Measurements from ENCODE around the gene STYXL1.

Gene STYXL1

DNA sequence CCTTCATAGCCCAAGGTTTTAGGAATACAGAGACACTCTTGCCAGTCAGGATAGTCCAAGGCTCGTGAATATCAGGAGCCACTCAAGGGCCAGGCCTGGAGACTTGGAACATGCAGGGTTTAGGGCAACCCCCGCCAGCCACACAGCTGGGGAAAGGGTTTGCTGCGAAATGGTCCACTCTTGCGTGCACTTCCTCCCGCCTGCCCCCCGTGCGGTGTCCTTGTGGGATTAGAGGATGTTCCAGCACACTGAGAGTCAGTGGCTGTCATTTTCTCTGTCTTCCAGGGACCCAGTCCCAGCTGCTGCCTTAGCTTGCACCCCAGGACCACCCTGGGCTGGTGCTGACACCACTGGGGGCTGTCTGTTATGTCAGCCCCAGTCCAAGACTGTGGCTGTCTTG is 94.4 kb downstream of the STYXL1 start:
- DNase-seq (ENCODE audit: low read depth) = no peak
- no peak overlapping the region for H3K4me3 ChIP-seq (ENCODE audit: low read depth, low read length)
- TF ChIP-seq, protein P1, sequence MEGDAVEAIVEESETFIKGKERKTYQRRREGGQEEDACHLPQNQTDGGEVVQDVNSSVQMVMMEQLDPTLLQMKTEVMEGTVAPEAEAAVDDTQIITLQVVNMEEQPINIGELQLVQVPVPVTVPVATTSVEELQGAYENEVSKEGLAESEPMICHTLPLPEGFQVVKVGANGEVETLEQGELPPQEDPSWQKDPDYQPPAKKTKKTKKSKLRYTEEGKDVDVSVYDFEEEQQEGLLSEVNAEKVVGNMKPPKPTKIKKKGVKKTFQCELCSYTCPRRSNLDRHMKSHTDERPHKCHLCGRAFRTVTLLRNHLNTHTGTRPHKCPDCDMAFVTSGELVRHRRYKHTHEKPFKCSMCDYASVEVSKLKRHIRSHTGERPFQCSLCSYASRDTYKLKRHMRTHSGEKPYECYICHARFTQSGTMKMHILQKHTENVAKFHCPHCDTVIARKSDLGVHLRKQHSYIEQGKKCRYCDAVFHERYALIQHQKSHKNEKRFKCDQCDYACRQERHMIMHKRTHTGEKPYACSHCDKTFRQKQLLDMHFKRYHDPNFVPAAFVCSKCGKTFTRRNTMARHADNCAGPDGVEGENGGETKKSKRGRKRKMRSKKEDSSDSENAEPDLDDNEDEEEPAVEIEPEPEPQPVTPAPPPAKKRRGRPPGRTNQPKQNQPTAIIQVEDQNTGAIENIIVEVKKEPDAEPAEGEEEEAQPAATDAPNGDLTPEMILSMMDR (IDR thresholded peaks at IDR 0.05; ENCODE audit: insufficient read depth, low read depth, low read length, missing control alignments) = no peak

DNA sequence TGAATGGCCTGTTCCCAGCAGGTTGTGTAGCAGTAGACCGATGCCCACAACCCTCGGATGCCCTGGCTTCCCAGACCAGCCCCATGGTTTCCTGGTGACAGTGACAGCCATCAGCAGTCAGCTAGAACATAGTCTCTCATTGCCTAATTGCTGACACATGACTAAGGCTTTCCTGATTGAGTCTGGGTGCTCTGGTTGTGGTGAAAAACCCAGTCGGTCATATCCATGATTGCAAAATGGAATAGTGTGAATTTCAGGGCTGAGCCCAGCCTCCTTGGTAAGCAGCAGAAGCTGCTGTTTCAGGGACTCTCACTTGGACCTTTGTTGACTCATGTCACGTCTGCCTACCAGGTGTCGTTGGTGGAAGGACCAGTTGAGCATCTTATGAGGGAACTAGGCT is 96.3 kb downstream of the STYXL1 start:
- no peak for DNase-seq (ENCODE audit: low read depth)
- TF ChIP-seq, protein P1 (IDR thresholded peaks at IDR 0.05; ENCODE audit: insufficient read depth, low read depth, low read length, missing control alignments) = no peak
- no peak overlapping the region for H3K4me3 ChIP-seq (ENCODE audit: low read depth, low read length)

DNA sequence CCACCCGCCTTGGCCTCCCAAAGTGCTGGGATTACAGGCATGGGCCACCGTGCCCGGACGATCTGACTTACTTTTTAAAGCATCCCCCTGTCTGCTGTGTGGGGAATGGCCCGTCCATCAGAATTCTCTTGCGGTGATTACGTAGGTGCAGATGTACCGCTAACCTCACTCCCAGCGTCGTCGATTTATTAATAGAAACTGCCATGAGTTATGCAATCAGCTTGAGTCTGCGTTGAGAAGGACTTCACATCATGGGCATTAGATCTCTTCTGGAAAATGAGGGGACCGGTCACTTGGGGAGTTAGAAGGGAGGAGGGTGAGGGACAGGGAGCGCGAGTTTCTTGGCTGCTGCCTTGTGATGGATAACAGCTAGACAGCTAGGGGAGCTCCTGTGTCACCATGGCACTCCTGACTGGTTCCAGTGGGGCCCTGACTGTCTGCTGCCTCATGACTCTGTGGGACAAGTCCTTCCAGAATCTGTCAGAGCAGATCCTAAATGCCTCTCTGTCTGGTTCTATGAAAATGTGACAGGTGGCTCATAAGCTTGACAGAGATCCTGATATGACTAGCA is 97.6 kb downstream of the STYXL1 start:
- TF ChIP-seq, protein P1 (IDR thresholded peaks at IDR 0.05; ENCODE audit: insufficient read depth, low read depth, low read length, missing control alignments) = no peak
- no peak for DNase-seq (ENCODE audit: low read depth)

GRCh38 chr7:75948179-75948578 is 99.6 kb downstream of the STYXL1 start:
- TF ChIP-seq, protein P1 (IDR thresholded peaks at IDR 0.05; ENCODE audit: insufficient read depth, low read depth, low read length, missing control alignments) = no peak
- DNase-seq (ENCODE audit: low read depth) = no peak
- H3K4me3 ChIP-seq (ENCODE audit: low read depth, low read length) = no peak overlapping the region

More for the DNA sequence above, 97.6 kb downstream of the STYXL1 start:
- no peak overlapping the region for H3K4me3 ChIP-seq (ENCODE audit: low read depth, low read length)
